Calu3 (cell line): ENCODE measurements around the gene LITAFD. TPM values are rescaled to one million over a fixed set of nuclear protein-coding genes. Genes with fewer than 3 reads are reported as not detected.
A peak's percentile ranks its signal among the peaks of the same experiment; 100 is the strongest.

Experiments used
- BruUV-seq: library from RNA; stranded (reverse); fragments of 400-500 nt; replicated peaks from 2 replicates; lab custom pipeline; 2021; lab: Mats Ljungman, UMichigan
- CTCF ChIA-PET: fragments of 300-600 bp; sonication (Branson Sonifier 250); formaldehyde crosslinking; loops from one replicate; lab custom pipeline; 2022; ENCODE audit warnings: antibody characterized with exemption; lab: Charles Lee
- DNase-seq: peaks from one replicate; pipeline ENCODE4 v3.0.0; 2022
- H3K27ac Mint-ChIP-seq: one replicate; pipeline ENCODE4 v1.8.0; 2022; ENCODE audit warnings: mixed read lengths; ENCODE audit not compliant: unreplicated experiment
- H3K27me3 Mint-ChIP-seq: one replicate; pipeline ENCODE4 v1.8.0; 2022; ENCODE audit warnings: mixed read lengths; ENCODE audit not compliant: unreplicated experiment
- H3K36me3 Mint-ChIP-seq: one replicate; pipeline ENCODE4 v1.8.0; 2022; ENCODE audit warnings: mild to moderate bottlenecking, moderate library complexity, mixed read lengths; ENCODE audit not compliant: insufficient read depth, unreplicated experiment
- H3K4me1 Mint-ChIP-seq: one replicate; pipeline ENCODE4 v1.8.0; 2022; ENCODE audit warnings: mild to moderate bottlenecking, low read depth, mixed read lengths; ENCODE audit not compliant: unreplicated experiment
- H3K4me3 Mint-ChIP-seq: one replicate; pipeline ENCODE4 v1.8.0; 2022; ENCODE audit warnings: mild to moderate bottlenecking, low read depth, moderate library complexity, mixed read lengths; ENCODE audit not compliant: unreplicated experiment
- H3K9me3 Mint-ChIP-seq: one replicate; pipeline ENCODE4 v1.8.0; 2022; ENCODE audit warnings: low read depth, mixed read lengths; ENCODE audit not compliant: unreplicated experiment
- CTCF ChIP-seq: fragments of 200-600 bp; IDR thresholded peaks from one replicate; pipeline ENCODE4 v1.8.0; 2022; ENCODE audit warnings: antibody characterized with exemption; ENCODE audit not compliant: unreplicated experiment
- intact Hi-C: fragments of 100-400 bp; cut with micrococcal nuclease; formaldehyde crosslinking; loops from one replicate; pipeline ENCODE4 v1.10.0; 2022; ENCODE audit not compliant: unreplicated experiment
- total RNA-seq: library from RNA; stranded (reverse); gene quantifications from 2 replicates; pipeline ENCODE4 v1.2.3, GENCODE V29; 2022

LITAFD gene
- total RNA-seq, 1 experiment from 2014 or later: not detected

GRCh38 chr16:8893976-8894690, 12.0 kb downstream of the LITAFD start:
- Mint-ChIP-seq H3K36me3 (peaks cover 61% of the 10 kb centered on the region), H3K27me3 (no peaks in the 10 kb centered on the region), H3K9me3 (no peaks in the 10 kb centered on the region), H3K4me1 (no peaks in the 10 kb centered on the region), H3K27ac (no peak overlapping the region), H3K4me3 (no peak overlapping the region)
- no peak for DNase-seq
- CTCF ChIA-PET: interaction anchor here (0.8 kb wide), 1 partner anchor 13 kb away, joined by 3 read pairs; no protein-coding TSS in a partner anchor
- no peak for TF ChIP-seq CTCF
- intact Hi-C loops: no loop called here
- no TSS peak for BruUV-seq

- Mint-ChIP-seq H3K9me3 (no peaks in the 10 kb centered on the region), H3K4me3 (no peak overlapping the region), H3K4me1 (no peaks in the 10 kb centered on the region), H3K27ac (no peak overlapping the region), H3K27me3 (no peaks in the 10 kb centered on the region), H3K36me3 (peaks cover 68% of the 10 kb centered on the region)
- no TSS peak for BruUV-seq
- intact Hi-C loops: no loop called here
- no peak for DNase-seq
- CTCF ChIA-PET: interaction anchor here (0.8 kb wide), 1 partner anchor 13 kb away, joined by 3 read pairs; no protein-coding TSS in a partner anchor
- no peak for TF ChIP-seq CTCF
Measured at GRCh38 chr16:8894736-8895334, 12.7 kb downstream of the LITAFD start.

- Mint-ChIP-seq H3K36me3 (peaks cover 83% of the 10 kb centered on the region), H3K4me3 (no peak overlapping the region), H3K27ac (no peak overlapping the region), H3K4me1 (no peaks in the 10 kb centered on the region), H3K9me3 (no peaks in the 10 kb centered on the region), H3K27me3 (no peaks in the 10 kb centered on the region)
- no TSS peak for BruUV-seq
- intact Hi-C loops: no loop called here
- no peak for DNase-seq
- CTCF ChIA-PET: interaction anchor here (1.5 kb wide), 1 partner anchor 38 kb away, joined by 4 read pairs; no protein-coding TSS in a partner anchor
- TF ChIP-seq CTCF: no peak
Measured at GRCh38 chr16:8898660-8899318, 16.6 kb downstream of the LITAFD start.

DNA sequence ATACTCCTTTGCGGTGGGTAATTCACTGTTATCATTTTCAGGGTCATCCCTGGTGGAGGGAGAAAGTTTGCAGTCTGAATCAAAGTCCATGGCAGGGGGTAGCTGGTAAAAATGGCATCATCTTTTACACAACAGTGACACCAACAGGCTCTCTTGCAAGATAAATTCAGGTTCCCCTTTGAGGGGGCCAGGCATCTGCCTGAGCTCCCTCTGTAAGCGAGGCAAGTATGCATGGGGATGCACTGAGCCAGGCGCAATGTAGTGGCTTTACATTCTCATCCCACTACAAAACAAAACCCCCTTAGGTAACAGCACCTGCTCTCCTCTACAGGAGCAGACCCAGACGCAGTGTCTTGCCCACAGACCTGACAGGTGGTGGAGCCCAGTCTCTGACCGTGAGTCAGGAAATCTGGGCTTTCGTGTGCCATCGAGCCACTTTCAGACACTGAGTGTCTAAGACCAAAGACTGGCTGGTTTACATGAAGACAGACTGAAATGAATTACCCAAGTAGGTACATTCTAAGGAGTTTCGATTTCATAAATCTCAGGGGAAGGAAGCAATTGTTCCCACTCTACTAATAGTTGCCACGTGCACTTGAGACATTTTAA, 17.7 kb downstream of the LITAFD start:
- DNase-seq: no peak
- CTCF ChIA-PET: interaction anchor here (0.7 to 1.5 kb wide), 2 partner anchors 37 to 38 kb away, joined by 3 to 4 read pairs; no protein-coding TSS in a partner anchor
- no peak overlapping the region for H3K4me3 Mint-ChIP-seq
- no peaks in the 10 kb centered on the region for H3K9me3 Mint-ChIP-seq
- H3K36me3 Mint-ChIP-seq: peaks cover 83% of the 10 kb centered on the region
- no TSS peak for BruUV-seq
- intact Hi-C loops: no loop called here
- no peaks in the 10 kb centered on the region for H3K27me3 Mint-ChIP-seq
- H3K4me1 Mint-ChIP-seq: no peaks in the 10 kb centered on the region
- H3K27ac Mint-ChIP-seq: peak overlapping the region; percentile 58
- no peak for TF ChIP-seq CTCF
